ENCODE results near the gene ARRDC4.

The ARRDC4 gene

DNA sequence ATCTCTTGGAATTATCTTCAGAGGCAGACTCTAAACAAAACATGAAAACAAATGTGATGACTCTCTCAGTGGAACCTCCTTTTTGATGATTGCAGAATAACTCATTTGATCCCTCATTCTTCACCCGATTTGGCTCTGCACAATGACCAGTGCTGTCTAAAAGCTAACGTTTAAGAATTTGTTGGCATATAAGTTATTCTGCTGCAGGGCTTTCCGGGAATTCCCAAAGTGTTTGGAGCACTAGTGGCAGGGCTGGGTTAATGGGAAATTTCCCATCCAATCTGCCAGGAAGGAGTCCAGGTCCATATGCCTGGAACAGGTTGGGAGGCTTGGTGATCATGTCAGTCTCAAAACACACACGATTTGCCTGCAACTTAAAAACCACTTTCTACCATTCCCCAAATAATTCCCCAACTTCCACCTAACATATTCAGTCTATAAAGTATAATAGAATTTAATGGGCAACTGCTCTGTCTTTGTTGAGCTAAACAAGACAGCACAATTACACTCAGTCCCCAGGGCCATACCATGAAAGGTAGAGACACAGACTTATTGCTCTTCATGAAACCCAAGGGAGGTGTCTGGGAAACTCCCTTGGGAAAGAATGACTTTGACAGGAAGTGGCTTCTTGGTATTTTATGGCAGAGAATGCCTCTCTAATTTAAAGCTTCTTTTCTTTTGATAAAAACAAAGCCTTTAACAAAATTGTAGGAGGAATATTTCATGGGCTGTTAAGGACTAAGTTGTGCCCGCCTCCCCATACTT lies 38.0 kb downstream of the ARRDC4 start:
- no peak for DNase-seq (ENCODE audit: low read depth in 3 of 3)

DNA sequence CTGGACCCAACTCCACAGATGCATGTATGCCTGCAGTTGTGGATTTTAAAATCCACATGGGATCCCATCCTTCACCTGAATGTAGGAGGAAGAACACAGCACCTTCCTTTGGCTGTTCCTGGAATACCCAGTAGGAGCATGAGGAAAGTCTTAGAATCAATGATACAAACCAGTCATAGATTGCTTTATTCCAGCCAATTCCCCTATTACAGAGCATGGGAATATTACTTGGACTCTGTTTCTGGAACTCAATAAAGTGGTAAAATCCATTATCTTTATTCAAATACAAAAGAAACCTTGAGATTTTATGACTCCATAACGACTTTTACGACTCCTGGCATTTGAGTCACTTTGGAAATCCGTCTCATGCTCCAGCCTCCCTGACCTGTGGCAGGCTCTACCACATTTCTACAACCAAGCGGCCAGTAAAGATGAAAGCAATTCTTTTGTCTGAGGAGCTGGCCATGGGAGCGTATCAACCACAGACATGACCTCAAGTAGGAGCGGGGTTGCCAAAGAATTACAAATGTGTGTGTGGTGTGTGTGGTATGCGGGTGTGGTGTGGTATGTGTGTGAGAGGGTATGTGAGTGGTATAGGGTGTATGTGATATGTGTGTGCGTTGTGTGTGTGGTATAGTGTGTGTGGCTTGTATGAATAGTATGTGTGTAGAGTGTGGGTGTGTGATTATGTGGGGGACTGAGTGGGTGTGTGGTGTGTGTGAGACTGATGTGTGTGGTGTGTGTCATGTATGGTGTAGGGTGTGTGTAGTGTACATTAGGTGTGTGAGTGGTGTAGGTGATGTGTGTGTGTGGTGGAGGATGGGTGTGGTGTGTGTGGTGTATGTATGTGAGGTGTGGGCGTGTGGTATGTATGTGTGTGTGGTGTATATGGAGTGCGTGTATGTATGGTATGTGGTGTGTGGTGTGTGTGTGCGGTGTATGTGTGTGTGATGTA lies 40.0 kb downstream of the ARRDC4 start:
- no peak for DNase-seq (ENCODE audit: low read depth in 3 of 3)

DNA sequence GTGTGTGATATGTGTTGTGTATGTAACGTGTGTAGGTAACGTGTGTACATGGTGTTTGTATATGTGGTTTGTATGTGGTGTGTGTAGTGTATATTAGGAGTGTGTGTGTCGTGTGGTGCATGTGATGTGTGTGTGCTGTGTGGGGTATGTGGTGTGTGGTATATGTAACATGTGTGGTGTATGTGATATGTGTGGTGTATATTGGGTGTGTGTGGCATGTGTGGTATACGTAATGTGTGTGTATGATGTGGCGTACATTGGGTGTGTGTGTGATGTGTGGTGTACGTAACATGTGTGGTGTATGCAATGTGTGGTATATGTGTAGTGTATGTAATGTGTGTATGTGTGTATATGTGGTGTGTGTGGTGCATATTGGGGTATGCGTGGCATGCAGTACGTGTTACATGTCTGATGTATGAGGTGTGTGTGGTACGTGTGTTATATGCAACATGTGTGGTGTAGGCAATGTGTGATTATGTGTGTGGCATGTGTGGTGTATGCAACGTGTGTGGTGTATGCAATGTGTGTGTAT lies 41.2 kb downstream of the ARRDC4 start:
- DNase-seq (ENCODE audit: low read depth in 3 of 3) = no peak

DNA sequence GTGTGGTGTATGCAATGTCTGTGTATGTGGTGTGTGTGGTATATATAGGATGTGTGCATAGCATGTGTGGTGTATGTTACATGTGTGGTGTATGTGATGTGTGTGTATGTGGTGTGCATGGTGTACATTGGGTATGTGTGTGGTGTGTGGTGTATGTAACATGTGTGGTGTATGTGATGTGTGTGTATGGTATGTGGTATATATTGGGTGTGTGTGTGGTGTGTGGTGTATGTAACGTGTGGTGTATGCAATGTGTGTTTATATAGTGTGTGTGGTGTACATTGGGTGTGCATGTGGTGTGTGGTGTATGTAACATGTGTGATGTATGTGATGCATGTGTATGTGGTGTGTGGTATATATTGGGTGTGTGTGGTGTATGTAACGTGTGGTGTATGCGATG lies 41.9 kb downstream of the ARRDC4 start:
- DNase-seq (ENCODE audit: low read depth in 3 of 3) = no peak

DNA sequence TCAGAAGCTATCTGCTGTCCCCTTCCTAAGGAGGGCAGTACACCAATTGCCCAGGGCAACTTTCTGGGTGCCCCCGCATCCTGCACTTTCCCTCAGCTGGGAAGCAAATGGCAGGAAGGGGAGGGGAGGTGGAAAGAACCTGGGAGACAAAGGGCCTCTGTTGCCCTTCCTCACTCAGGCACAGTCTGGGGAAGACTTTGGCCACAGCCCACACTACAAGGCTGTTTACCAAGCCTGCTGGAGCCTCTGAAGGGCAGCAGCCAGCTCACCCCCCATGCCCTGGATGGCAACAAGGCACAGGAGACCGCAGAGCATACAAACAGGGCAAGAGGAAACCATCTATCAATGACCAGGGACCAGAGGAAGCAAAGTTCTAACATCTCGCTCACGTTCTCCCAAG lies 42.4 kb downstream of the ARRDC4 start:
- no peak for DNase-seq (ENCODE audit: low read depth in 3 of 3)

DNA sequence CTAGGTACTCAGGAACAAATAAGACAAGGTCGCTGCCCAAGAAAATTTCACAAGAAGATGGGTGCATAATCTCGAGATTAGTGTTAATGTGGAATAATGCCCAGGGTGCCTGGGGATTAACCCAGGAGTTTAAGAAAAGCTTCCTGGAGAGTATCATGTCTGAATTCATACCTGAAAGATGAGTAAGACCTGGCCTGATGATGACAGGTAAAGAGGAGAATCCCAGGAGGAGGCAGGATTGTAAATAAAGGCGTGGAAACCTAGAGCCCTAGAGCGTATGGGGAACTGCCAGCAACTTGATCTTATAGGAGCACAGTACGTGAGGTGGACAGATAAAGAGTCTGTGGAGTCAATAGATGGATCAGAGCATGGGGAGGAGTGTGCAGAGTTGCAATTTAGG lies 43.0 kb downstream of the ARRDC4 start:
- DNase-seq (ENCODE audit: low read depth in 3 of 3) = no peak

DNA sequence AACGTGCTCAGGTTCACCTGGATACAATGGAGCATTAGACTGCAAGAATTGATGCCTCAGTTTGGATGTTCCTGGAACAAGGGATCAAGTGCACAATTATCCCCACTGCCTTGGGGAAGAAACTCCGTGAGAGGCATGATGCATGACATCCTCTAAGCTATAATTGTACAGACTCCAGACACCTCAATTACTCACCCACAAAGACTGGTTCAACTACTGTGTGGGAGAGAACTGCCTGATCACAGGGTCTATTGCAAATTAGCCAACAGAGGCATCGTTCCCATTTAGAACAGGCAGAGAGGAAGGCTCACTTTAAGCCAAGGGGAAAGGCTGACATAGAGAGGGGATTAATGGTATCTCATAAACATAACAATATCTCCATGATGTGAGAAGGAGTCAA lies 43.5 kb downstream of the ARRDC4 start:
- no peak for DNase-seq (ENCODE audit: low read depth in 3 of 3)

DNA sequence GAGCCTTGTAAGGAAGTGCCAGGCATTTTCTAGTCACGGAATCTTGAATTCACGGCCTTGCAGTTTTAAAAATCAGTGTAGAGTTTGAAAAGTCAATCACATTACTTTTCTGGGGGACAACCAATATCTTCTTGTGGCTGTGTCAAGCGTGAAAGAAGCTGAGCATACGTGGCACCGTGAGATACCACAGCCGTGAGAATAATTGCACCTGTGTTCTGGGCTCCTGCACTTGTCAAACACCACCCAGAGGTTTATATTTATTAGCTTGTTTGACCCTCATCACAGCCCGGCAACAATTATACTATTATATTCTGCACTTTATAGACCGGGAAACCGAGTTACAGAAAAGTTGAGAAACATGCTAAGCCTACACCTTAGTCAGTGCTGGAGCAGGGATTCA lies 45.2 kb downstream of the ARRDC4 start:
- no peak for DNase-seq (ENCODE audit: low read depth in 3 of 3)

DNA sequence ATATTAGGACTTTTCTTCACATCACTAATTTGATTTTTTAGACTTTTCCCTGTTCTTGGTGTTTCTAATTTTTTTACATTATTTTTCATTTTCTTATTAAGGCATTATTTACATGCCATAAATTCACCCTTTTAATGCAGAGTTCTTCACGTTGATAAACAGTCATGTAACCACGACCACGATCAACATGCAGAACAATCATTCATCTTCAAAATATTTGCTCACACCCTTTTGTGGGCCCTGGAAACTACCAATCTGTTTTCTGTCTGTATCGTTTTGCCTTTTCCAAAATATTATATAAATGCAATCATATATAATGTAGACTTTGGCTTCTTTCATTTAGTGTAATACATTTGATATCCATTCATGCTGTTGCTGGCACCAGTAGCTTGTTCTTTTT lies 48.7 kb downstream of the ARRDC4 start:
- DNase-seq (ENCODE audit: low read depth in 3 of 3) = no peak

DNA sequence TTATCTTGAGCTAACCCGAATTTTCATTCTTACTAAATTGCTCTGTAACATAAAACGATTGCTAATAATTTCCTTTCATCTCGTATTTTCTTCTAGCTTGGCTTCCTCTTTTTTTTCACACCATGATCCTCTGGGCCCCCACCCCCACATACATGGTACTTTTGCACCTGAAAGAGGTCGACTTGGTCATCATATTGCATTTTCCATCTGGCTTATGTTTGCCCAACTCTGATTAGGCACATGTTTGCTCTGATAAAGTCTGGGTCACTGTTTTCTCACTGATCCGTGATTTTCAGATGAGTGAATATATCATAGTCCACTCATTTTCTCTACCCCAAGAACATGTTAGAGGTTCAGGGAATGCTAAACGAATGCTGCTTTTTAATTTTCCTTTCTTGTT lies 49.5 kb downstream of the ARRDC4 start:
- no peak for DNase-seq (ENCODE audit: low read depth in 3 of 3)

DNA sequence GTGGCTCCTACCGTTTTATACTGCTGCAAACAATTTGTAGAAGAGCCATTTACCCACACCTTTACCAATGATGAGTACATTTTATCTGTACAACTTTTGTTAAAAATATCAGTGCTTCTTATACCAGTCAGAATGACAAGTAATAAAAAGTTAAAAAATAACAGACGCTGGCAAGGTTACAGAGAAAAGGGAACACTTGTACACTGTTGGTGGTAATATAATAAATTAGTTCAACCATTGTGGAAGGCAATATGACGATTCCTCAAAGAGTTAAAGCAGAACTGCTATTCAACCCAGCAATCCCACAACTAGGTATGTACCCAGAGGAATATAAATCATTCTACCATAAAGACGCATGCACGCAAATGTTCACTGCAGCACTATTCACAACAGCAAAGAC lies 51.9 kb downstream of the ARRDC4 start:
- DNase-seq (ENCODE audit: low read depth in 3 of 3) = no peak

DNA sequence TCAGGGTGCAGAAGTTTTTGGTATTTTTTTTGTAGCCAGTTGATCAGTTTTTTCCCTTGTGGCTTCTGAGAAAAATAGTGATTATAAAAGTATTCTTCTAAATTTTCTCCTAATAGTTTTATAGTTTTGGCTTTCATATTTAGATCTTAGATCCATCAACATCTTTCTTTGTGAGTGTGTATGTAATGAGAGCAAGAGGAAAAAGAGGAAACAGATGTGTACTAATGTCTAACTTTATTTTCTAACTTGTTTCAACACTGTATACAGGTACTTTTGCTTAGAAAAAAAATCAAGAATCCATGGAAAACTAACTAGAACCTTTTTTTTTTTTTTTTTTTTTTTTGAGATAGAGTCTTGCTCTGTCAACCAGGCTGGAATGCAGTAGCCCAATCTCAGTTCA lies 53.1 kb downstream of the ARRDC4 start:
- DNase-seq (ENCODE audit: low read depth in 3 of 3) = no peak

DNA sequence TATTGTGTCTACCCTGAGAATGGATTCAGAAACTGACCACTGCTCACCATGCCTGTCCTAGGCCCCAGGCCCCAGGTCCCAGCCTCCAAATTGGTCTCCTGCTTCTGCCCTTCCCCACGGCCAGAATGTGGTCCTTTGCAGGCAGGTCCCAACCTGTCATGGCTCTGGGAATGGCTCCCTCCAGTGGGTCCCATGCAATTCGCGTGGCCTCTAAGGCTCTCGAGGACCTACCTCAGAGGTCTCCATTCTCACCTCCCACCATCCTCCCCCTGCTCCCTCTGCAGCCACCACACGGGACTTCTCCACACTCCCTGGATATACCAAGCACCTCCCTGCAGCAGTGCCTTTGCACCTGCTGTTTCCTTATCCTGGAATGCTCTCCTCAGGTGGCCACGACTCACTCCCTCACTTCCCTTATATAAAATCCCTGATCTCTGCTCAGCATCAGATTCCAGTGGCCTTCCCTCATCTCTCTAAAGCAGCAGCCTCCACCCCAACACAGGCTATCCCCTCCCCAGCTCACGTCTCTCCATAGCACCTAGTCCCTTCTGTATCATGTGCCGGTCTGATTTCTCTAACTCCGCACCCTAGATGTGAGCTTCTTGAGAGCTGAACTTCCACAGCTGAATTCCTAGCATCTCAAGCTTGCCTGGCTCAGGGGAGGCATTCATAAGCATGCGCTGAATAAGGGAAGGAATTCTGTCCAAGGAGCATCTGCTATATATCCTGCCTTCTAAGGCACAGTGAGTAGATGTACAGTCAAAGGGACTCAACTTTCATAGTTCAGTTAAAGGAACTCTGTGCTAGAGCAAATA lies 56.9 kb downstream of the ARRDC4 start:
- DNase-seq (ENCODE audit: low read depth in 3 of 3) = no peak

DNA sequence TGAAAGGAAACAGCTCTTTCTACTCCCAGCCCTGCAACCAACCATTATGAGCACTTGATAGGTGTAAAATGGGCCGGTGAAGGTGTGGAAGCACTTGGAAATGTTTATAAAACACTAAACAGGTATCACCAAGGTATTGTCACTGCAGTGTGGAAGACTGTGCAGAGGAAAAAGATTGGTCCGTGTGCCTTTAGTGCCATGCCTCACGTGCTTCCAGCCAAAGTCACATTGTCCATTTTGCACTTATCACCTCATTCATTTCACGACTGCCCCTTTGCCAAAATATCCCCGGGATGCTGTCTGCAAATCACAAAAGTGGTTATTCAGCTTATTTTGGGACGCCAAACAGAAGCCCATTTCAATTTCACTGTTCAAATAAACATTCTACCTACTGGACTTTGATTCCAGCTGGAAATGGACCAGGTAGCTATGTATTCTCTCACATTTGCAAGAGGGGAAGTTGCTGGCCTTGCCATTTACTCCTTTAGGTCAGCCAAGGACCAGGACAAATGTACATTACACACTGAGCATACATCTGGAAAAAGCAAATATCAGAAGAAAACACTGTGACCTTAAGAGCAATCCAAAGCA lies 58.4 kb downstream of the ARRDC4 start:
- no peak for DNase-seq (ENCODE audit: low read depth in 3 of 3)

Measured in stimulated activated CD4-positive, alpha-beta T cell treated with anti-CD3 and anti-CD28 coated beads, TNF-alpha, amount 100 ng/mL, for 24 hours (primary cell).